Bronchial epithelial cell (primary cell): Measurements from ENCODE around the gene RABGAP1L. TPM values are rescaled to one million over a fixed set of nuclear protein-coding genes. Genes with fewer than 3 reads are reported as not detected.

Source experiments
- DNase-seq: peaks from one replicate; pipeline ENCODE4 v3.0.0-alpha.2; 2010; ENCODE audit warnings: low read depth
- FAIRE-seq: peaks from 2 replicates; lab custom pipeline; 2011; peaks lifted over from hg19 to GRCh38; lab: Jason Lieb, UNC
- H3K27me3 ChIP-seq: 2 replicates; pipeline ENCODE4 v1.5.1; 2011; ENCODE audit warnings: low read length; ENCODE audit not compliant: control insufficient read depth, insufficient read depth
- H3K36me3 ChIP-seq: 2 replicates; pipeline ENCODE4 v1.5.1; 2011; ENCODE audit warnings: low read length; ENCODE audit not compliant: control insufficient read depth, insufficient read depth
- H3K4me3 ChIP-seq: 2 replicates; pipeline ENCODE4 v1.5.1; 2011; ENCODE audit warnings: mild to moderate bottlenecking, low read depth, low read length, control low read depth
- total RNA-seq: library from RNA; depleted of rRNA; stranded (reverse); fragments of >200 nt; gene quantifications from 2 replicates; pipeline ENCODE4 v1.2.1, GENCODE V29; 2014
- TF ChIP-seq, protein P1 (sequence below): IDR thresholded peaks from 2 replicates; pipeline ENCODE4 v1.5.1; 2011; ENCODE audit warnings: mild to moderate bottlenecking, moderate library complexity, low read length, control low read depth, inconsistent platforms; ENCODE audit not compliant: insufficient read depth, severe bottlenecking

RABGAP1L gene
- total RNA-seq, 1 donor from 2014 or later: 37.4 TPM

DNA sequence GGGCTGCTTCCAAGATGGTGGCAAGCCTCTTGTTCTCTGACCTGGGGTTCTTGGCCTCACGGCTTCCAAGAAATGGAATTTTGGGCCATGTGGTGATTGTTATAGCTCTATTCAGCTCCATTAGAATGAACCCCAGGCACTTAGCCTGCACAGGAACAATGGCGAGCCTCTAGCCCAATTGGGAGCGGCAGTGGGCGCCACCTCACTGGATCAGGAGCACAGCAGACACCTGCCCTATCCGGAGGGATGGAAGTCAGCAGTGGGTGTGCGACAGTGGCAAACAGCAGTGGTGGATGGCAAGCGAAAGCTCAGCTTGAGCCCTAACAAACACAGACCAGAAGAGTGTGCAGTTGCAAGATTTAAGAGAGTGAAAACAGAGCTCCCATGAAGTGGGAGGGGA, 519.3 kb downstream of the RABGAP1L start:
- DNase-seq (no peak), FAIRE-seq (no peak)
- TF ChIP-seq, protein P1, sequence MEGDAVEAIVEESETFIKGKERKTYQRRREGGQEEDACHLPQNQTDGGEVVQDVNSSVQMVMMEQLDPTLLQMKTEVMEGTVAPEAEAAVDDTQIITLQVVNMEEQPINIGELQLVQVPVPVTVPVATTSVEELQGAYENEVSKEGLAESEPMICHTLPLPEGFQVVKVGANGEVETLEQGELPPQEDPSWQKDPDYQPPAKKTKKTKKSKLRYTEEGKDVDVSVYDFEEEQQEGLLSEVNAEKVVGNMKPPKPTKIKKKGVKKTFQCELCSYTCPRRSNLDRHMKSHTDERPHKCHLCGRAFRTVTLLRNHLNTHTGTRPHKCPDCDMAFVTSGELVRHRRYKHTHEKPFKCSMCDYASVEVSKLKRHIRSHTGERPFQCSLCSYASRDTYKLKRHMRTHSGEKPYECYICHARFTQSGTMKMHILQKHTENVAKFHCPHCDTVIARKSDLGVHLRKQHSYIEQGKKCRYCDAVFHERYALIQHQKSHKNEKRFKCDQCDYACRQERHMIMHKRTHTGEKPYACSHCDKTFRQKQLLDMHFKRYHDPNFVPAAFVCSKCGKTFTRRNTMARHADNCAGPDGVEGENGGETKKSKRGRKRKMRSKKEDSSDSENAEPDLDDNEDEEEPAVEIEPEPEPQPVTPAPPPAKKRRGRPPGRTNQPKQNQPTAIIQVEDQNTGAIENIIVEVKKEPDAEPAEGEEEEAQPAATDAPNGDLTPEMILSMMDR: no peak
- no peaks in the 10 kb centered on the region for H3K27me3 ChIP-seq
- no peaks in the 10 kb centered on the region for H3K36me3 ChIP-seq
- H3K4me3 ChIP-seq: no peak overlapping the region

DNA sequence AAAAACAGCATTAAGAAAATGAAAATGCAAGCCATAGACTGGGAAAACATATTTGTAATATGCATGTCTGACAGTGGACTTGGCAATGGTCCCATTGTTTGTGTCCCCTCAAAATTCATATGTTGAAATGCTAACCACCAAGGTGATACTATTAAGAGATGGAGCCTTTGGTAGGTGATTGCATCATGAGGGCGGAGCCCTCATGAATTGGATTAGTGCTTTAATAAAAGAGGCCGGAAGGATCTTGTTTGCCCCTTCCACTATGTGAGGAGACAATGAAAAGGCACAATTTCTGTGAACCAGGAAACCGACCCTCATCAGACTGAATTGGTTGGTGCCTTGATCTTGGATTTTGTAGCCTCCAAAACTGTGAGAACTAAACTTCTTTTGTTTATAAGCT, 520.8 kb downstream of the RABGAP1L start:
- TF ChIP-seq, protein P1: no peak
- DNase-seq: no peak
- FAIRE-seq: no peak

DNA sequence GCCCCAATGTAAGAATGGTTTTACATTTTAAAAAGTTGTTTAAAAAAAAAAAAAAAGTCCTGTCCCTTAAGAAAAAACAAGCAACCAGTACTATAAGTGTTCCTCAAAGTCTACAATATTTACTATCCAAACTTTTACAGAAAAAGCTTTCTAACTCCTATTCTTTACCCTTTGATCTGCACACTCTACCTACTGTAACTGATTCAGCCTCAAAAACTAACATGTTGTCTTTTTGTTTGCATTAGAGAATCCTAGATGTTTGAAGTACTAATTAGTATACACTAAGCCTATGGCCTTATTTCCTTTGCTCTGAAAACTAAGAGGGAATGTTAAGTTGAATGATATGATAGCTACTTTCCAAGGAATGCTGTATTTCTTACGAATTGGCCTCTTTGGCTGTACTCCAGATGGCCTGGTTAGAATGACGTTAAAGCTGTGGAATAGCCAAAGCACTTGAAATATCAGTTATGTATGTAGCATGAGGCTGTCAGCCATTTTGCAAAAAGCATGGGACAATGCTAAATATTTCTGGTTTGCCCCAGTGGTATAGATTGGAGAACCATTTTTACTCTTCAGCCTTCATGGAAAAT, 523.2 kb downstream of the RABGAP1L start:
- H3K27me3 ChIP-seq: no peaks in the 10 kb centered on the region
- no peak for DNase-seq
- TF ChIP-seq, protein P1: no peak
- no peak overlapping the region for H3K4me3 ChIP-seq
- no peaks in the 10 kb centered on the region for H3K36me3 ChIP-seq
- FAIRE-seq: no peak

More for the DNA sequence above, 520.8 kb downstream of the RABGAP1L start:
- Histone ChIP-seq H3K4me3 (no peak overlapping the region), H3K36me3 (no peaks in the 10 kb centered on the region), H3K27me3 (no peaks in the 10 kb centered on the region)

DNA sequence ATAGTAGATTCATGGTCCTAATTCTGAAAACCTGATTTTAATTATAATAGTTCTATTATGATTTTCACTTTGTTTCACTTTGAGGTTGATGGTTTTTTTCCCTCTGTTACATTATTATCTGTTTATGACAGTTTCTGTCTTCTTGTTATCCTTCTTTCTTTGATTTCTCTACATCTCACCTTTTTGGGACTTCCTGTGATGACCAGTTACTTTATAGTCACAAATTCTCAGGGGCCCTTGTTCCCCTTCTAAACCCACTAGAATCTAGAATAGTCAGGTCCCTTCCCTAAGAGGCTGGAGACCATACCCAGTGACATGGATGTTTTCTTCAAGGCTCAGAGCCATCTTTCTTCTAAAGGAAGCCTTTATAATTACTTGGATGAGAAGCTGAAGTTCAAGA, 526.9 kb downstream of the RABGAP1L start:
- Histone ChIP-seq H3K4me3 (no peak overlapping the region), H3K36me3 (no peaks in the 10 kb centered on the region), H3K27me3 (no peaks in the 10 kb centered on the region)
- no peak for FAIRE-seq
- TF ChIP-seq, protein P1: no peak
- no peak for DNase-seq

DNA sequence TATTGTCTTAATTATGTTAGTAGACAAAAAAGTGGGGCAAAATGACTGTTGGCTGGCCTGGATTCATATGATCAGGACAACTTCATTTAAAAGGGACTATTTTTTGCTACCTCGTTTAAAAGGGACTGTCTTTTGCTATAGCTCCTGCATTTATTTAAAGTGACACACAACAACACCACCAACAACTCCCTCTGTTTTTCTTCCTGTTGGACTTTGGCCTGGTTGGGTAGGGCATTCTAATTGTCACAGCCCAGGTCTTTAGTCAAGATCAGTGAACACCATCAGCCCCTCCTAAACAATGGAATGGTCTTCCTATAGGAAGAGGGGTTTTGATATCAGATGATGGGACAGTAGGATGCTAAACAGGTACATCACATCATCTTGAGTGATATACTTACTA, 530.2 kb downstream of the RABGAP1L start:
- FAIRE-seq: no peak
- H3K27me3 ChIP-seq: no peaks in the 10 kb centered on the region

More for the DNA sequence above, 530.2 kb downstream of the RABGAP1L start:
- TF ChIP-seq, protein P1: no peak
- no peak overlapping the region for H3K4me3 ChIP-seq
- no peaks in the 10 kb centered on the region for H3K36me3 ChIP-seq
- DNase-seq: no peak
